Parathyroid adenoma (tissue), 2 donors: Measurements from ENCODE around the gene CHST12.

Source experiments
- H2AFZ ChIP-seq: fragments of 300-600 bp; sonication (generic); one replicate; pipeline ENCODE4 v1.7.0; 2017; ENCODE audit warnings: antibody characterized with exemption, mild to moderate bottlenecking
- H3K27ac ChIP-seq: fragments of 300-600 bp; sonication (generic); one replicate; pipeline ENCODE4 v1.7.0; 2017
- H3K27me3 ChIP-seq: fragments of 300-600 bp; sonication (generic); one replicate; pipeline ENCODE4 v1.7.0; 2017; ENCODE audit warnings: low read length; ENCODE audit not compliant: control insufficient read depth, insufficient read depth
- H3K36me3 ChIP-seq: fragments of 300-600 bp; sonication (generic); one replicate; pipeline ENCODE4 v1.7.0; 2017; ENCODE audit warnings: low read length; ENCODE audit not compliant: control insufficient read depth, insufficient read depth
- H3K4me1 ChIP-seq: fragments of 300-600 bp; sonication (generic); one replicate; pipeline ENCODE4 v1.7.0; 2017; ENCODE audit warnings: control low read depth
- H3K4me2 ChIP-seq: fragments of 300-600 bp; sonication (generic); one replicate; pipeline ENCODE4 v1.7.0; 2017; ENCODE audit warnings: low read length
- H3K4me3 ChIP-seq: fragments of 300-600 bp; sonication (generic); one replicate; pipeline ENCODE4 v1.7.0; 2017; ENCODE audit warnings: low read depth, low read length
- H3K79me2 ChIP-seq: fragments of 300-600 bp; sonication (generic); one replicate; pipeline ENCODE4 v1.7.0; 2017; ENCODE audit warnings: control low read depth
- H3K9ac ChIP-seq: fragments of 300-600 bp; sonication (generic); one replicate; pipeline ENCODE4 v1.7.0; 2017; ENCODE audit warnings: mild to moderate bottlenecking
- H3K9me3 ChIP-seq: fragments of 300-600 bp; sonication (generic); one replicate; pipeline ENCODE4 v1.7.0; 2017; ENCODE audit warnings: low read length; ENCODE audit not compliant: control insufficient read depth
- TF ChIP-seq, protein P1 (sequence below): fragments of 300-600 bp; sonication (generic); IDR thresholded peaks from one replicate; pipeline ENCODE4 v1.7.0; 2017; ENCODE audit warnings: antibody characterized with exemption, mild to moderate bottlenecking
- donor health status: primary hyperparathyroidism.

Gene CHST12

GRCh38 chr7:2393706-2394105 lies 9.7 kb upstream of the CHST12 start:
- no peaks in the 10 kb centered on the region for H3K79me2 ChIP-seq
- H3K36me3 ChIP-seq = no peaks in the 10 kb centered on the region
- H3K9me3 ChIP-seq = no peaks in the 10 kb centered on the region
- H3K9ac ChIP-seq = no peak overlapping the region
- H3K27ac ChIP-seq = no peak overlapping the region
- H3K4me3 ChIP-seq = no peak overlapping the region
- TF ChIP-seq, protein P1, sequence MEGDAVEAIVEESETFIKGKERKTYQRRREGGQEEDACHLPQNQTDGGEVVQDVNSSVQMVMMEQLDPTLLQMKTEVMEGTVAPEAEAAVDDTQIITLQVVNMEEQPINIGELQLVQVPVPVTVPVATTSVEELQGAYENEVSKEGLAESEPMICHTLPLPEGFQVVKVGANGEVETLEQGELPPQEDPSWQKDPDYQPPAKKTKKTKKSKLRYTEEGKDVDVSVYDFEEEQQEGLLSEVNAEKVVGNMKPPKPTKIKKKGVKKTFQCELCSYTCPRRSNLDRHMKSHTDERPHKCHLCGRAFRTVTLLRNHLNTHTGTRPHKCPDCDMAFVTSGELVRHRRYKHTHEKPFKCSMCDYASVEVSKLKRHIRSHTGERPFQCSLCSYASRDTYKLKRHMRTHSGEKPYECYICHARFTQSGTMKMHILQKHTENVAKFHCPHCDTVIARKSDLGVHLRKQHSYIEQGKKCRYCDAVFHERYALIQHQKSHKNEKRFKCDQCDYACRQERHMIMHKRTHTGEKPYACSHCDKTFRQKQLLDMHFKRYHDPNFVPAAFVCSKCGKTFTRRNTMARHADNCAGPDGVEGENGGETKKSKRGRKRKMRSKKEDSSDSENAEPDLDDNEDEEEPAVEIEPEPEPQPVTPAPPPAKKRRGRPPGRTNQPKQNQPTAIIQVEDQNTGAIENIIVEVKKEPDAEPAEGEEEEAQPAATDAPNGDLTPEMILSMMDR = no peak
- no peak overlapping the region for H2AFZ ChIP-seq
- no peaks in the 10 kb centered on the region for H3K27me3 ChIP-seq
- no peaks in the 10 kb centered on the region for H3K4me1 ChIP-seq
- H3K4me2 ChIP-seq = no peak overlapping the region

DNA sequence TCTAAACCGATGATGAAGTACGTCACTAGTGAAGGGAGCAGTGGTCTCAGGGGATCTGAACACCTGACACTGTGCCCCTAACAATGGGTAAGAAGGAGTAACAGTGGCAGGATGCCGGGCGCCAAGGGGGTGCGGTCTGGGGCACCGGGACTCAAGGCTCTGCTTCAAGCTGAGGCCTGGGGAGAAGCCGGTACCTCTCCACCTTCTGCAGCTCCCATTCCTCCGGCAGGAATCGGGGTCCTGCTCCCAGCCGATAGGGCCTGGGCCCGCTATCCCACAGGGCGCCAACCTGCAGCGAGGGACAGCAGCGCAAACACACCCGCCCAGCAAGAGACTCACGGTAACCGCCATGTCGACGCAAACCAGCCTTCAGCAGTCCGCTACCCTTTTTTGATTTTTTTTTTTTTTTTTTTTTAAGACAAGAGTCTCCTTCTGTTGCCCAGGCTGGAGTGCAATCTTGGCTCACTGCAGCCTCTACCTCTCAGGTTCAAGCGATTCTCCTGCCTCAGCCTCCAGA lies 8.8 kb upstream of the CHST12 start:
- TF ChIP-seq, protein P1 = no peak
- Histone ChIP-seq H2AFZ (no peak overlapping the region), H3K4me2 (no peak overlapping the region), H3K9ac (no peak overlapping the region), H3K9me3 (no peaks in the 10 kb centered on the region), H3K36me3 (no peaks in the 10 kb centered on the region), H3K27me3 (no peaks in the 10 kb centered on the region), H3K4me3 (no peak overlapping the region), H3K27ac (no peak overlapping the region), H3K4me1 (peaks cover 4% of the 10 kb centered on the region), H3K79me2 (no peaks in the 10 kb centered on the region)

DNA sequence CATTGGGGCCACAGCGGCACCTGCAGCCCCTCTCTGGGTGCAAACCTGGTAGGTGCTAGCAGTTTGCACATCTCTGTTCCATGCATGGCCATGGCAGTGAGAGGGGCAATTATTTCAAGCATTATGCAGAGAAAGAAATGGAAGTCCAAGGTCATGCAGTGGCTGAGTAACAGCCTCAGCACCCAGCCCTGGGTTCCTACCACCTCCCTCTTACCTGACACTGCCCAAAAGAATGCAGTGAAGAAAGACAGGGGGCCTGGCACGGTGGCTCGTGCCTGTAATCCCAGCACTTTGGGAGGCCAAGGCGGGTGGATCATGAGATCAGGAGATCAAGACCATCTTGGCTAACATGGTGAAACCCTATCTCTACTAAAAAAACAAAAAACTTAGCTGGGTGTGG lies 4.9 kb upstream of the CHST12 start:
- Histone ChIP-seq H3K79me2 (no peaks in the 10 kb centered on the region), H3K4me3 (no peak overlapping the region), H3K4me1 (peaks cover 10% of the 10 kb centered on the region), H2AFZ (no peak overlapping the region), H3K9ac (no peak overlapping the region), H3K27me3 (no peaks in the 10 kb centered on the region), H3K9me3 (no peaks in the 10 kb centered on the region), H3K36me3 (no peaks in the 10 kb centered on the region), H3K4me2 (no peak overlapping the region), H3K27ac (no peak overlapping the region)
- TF ChIP-seq, protein P1 = no peak

- Histone ChIP-seq H3K36me3 (no peaks in the 10 kb centered on the region), H3K79me2 (peaks cover 2% of the 10 kb centered on the region), H3K4me1 (peaks cover 10% of the 10 kb centered on the region), H3K27me3 (no peaks in the 10 kb centered on the region), H3K9me3 (no peaks in the 10 kb centered on the region), H3K27ac (peak overlapping the region; percentile 85), H2AFZ (peak overlapping the region; percentile 83), H3K4me3 (peak overlapping the region; percentile 22), H3K4me2 (peak overlapping the region; percentile 54), H3K9ac (no peak overlapping the region)
- TF ChIP-seq, protein P1 = no peak
These were observed 3.4 kb upstream of the CHST12 start for GRCh38 chr7:2399848-2400587.

- H3K36me3 ChIP-seq = no peaks in the 10 kb centered on the region
- peak overlapping the region; percentile 60 for H3K4me2 ChIP-seq
- no peak overlapping the region for H3K27ac ChIP-seq
- H2AFZ ChIP-seq = peak overlapping the region; percentile 54
- H3K79me2 ChIP-seq = peaks cover 2% of the 10 kb centered on the region
- H3K9ac ChIP-seq = no peak overlapping the region
- H3K9me3 ChIP-seq = no peaks in the 10 kb centered on the region
- H3K27me3 ChIP-seq = no peaks in the 10 kb centered on the region
- TF ChIP-seq, protein P1 = no peak
- H3K4me3 ChIP-seq = peak overlapping the region; percentile 52
- H3K4me1 ChIP-seq = peaks cover 10% of the 10 kb centered on the region
These were observed 761 bp upstream of the CHST12 start for GRCh38 chr7:2402687-2403013.
